WTC11 (cell line): Measurements from ENCODE around the gene KDM4C. TPM values are rescaled to one million over a fixed set of nuclear protein-coding genes. Genes with fewer than 3 reads are reported as not detected.

Experiments used
- ATAC-seq: fragments of 200-7000 bp; cut with Tn5 transposase; 2 replicates; pipeline ENCODE4 v1.10.0; 2021; ENCODE audit warnings: mild to moderate bottlenecking, moderate library complexity
- CTCF ChIA-PET: fragments of 300-600 bp; sonication (Branson Sonifier 250); formaldehyde crosslinking; loops from one replicate; lab custom pipeline; 2021; ENCODE audit warnings: antibody characterized with exemption; lab: Charles Lee
- POLR2A ChIA-PET: fragments of 350-600 bp; sonication (Branson Sonifier 250); formaldehyde crosslinking; loops from one replicate; lab custom pipeline; 2021; ENCODE audit warnings: antibody characterized with exemption; lab: Charles Lee
- DNase-seq: peaks from one replicate; pipeline ENCODE4 v3.0.0; 2021; ENCODE audit warnings: low spot score
- H3K27ac Mint-ChIP-seq: 2 replicates; pipeline ENCODE4 v1.8.0; 2021; ENCODE audit warnings: mixed read lengths
- H3K27me3 Mint-ChIP-seq: 2 replicates; pipeline ENCODE4 v1.8.0; 2021; ENCODE audit warnings: low read depth, mild to moderate bottlenecking, moderate library complexity, mixed read lengths
- H3K36me3 Mint-ChIP-seq: 2 replicates; pipeline ENCODE4 v1.8.0; 2021; ENCODE audit warnings: mixed read lengths
- H3K4me1 Mint-ChIP-seq: 2 replicates; pipeline ENCODE4 v1.8.0; 2022; ENCODE audit warnings: mixed read lengths
- H3K4me3 Mint-ChIP-seq: 2 replicates; pipeline ENCODE4 v1.8.0; 2021; ENCODE audit warnings: mild to moderate bottlenecking, moderate library complexity, mixed read lengths
- H3K9me3 Mint-ChIP-seq: 2 replicates; pipeline ENCODE4 v1.8.0; 2021; ENCODE audit warnings: mixed read lengths
- E2F4 ChIP-seq: sonication (generic); formaldehyde crosslinking; IDR thresholded peaks from 2 replicates; pipeline ENCODE4 v1.8.1; 2022; ENCODE audit warnings: low read depth, mild to moderate bottlenecking, moderate library complexity, missing genetic modification reagents, borderline replicate concordance
- FOXP4 ChIP-seq: sonication (generic); formaldehyde crosslinking; IDR thresholded peaks from 2 replicates; pipeline ENCODE4 v1.8.0; 2022; ENCODE audit warnings: mild to moderate bottlenecking, missing genetic modification reagents
- KAT7 ChIP-seq: sonication (generic); formaldehyde crosslinking; IDR thresholded peaks from 2 replicates; pipeline ENCODE4 v1.8.1; 2023; ENCODE audit warnings: missing genetic modification reagents, mild to moderate bottlenecking, borderline replicate concordance
- NR3C1 ChIP-seq: sonication (generic); formaldehyde crosslinking; conservative IDR thresholded peaks from 2 replicates; pipeline ENCODE4 v1.8.1; 2023; ENCODE audit warnings: low read depth, mild to moderate bottlenecking, missing genetic modification reagents
- RELA ChIP-seq: sonication (generic); formaldehyde crosslinking; IDR thresholded peaks from 2 replicates; pipeline ENCODE4 v1.8.1; 2022; ENCODE audit warnings: missing genetic modification reagents, mild to moderate bottlenecking, borderline replicate concordance
- TCF7 ChIP-seq: sonication (generic); formaldehyde crosslinking; IDR thresholded peaks from 2 replicates; pipeline ENCODE4 v1.8.0; 2022; ENCODE audit warnings: mild to moderate bottlenecking, low read depth, missing genetic modification reagents, moderate library complexity
- ZNF121 ChIP-seq: sonication (generic); formaldehyde crosslinking; IDR thresholded peaks from 2 replicates; pipeline ENCODE4 v1.8.0; 2023; ENCODE audit warnings: missing genetic modification reagents
- ZNF317 ChIP-seq: sonication (generic); formaldehyde crosslinking; IDR thresholded peaks from 2 replicates; pipeline ENCODE4 v1.8.1; 2023; ENCODE audit warnings: low read depth, mild to moderate bottlenecking, moderate library complexity, missing genetic modification reagents, borderline replicate concordance
- ZNF425 ChIP-seq: fragments of 250-450 bp; sonication (Bioruptor Pico); conservative IDR thresholded peaks from 2 replicates; pipeline ENCODE4 v1.9.0; 2021; ENCODE audit warnings: mild to moderate bottlenecking
- total RNA-seq: library from RNA; stranded (reverse); gene quantifications from 3 replicates; pipeline ENCODE4 v1.2.3, GENCODE V29; 2021
- TF ChIP-seq, protein P1 (sequence below): sonication (generic); formaldehyde crosslinking; IDR thresholded peaks from 2 replicates; pipeline ENCODE4 v1.8.1; 2022; ENCODE audit warnings: mild to moderate bottlenecking, moderate library complexity, missing genetic modification reagents
- TF ChIP-seq, protein P2 (sequence below): sonication (generic); formaldehyde crosslinking; IDR thresholded peaks from 2 replicates; pipeline ENCODE4 v1.8.1; 2023; ENCODE audit warnings: mild to moderate bottlenecking, moderate library complexity, missing genetic modification reagents
- TF ChIP-seq, protein P3 (sequence below): fragments of 250-450 bp; sonication (Bioruptor Pico); IDR thresholded peaks from 2 replicates; pipeline ENCODE4 v1.9.0; 2021; ENCODE audit warnings: mild to moderate bottlenecking
- TF ChIP-seq, protein P4 (sequence below): sonication (generic); formaldehyde crosslinking; IDR thresholded peaks from 2 replicates; pipeline ENCODE4 v1.8.0; 2022; ENCODE audit warnings: mild to moderate bottlenecking, missing genetic modification reagents
- TF ChIP-seq, protein P5 (sequence below): sonication (generic); formaldehyde crosslinking; IDR thresholded peaks from 2 replicates; pipeline ENCODE4 v1.8.1; 2023; ENCODE audit warnings: mild to moderate bottlenecking, missing genetic modification reagents, moderate library complexity

The KDM4C gene
- total RNA-seq, 1 experiment from 2014 or later = 29.2 TPM

DNA sequence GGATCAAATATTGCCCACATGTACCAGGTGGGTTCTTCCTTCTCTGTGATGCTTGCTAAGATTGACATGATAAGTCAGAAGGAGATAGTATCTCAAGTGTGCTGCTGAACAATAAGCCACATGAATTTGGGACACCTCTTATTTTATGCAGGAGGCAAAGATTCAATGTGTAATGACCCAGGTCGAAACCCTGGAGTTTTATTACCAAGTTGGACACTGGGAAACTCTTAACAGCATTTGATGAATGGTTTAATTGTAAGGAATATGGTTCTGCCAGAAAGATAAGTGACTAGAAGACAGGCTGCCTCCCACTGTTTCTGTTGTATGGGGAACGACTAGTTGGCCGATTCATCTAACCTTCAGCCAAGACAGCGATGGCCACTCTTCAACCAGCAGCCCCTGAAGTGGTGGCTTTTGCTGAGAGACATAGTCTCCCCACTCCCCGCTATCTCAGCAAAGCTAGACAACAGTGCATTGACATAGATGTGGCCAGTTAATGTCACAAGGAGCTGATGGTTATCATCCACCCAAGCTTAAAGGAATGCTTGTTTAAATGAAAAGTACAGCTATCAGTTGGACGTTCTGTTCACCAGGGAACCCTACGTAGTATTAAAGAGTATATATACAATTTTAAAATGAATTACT lies 407.7 kb downstream of the KDM4C start:
- CTCF ChIA-PET = no interaction called here
- DNase-seq (no peak), ATAC-seq (no peak)
- Mint-ChIP-seq H3K9me3 (no peaks in the 10 kb centered on the region), H3K4me3 (no peak overlapping the region), H3K4me1 (peaks cover 12% of the 10 kb centered on the region), H3K36me3 (peaks cover 11% of the 10 kb centered on the region), H3K27me3 (no peaks in the 10 kb centered on the region), H3K27ac (no peak overlapping the region)
- TF ChIP-seq ZNF121 (CRISPR knock-in tag) (no peak), E2F4 (CRISPR knock-in tag) (no peak), RELA (CRISPR knock-in tag) (no peak)
- TF ChIP-seq, protein P1, sequence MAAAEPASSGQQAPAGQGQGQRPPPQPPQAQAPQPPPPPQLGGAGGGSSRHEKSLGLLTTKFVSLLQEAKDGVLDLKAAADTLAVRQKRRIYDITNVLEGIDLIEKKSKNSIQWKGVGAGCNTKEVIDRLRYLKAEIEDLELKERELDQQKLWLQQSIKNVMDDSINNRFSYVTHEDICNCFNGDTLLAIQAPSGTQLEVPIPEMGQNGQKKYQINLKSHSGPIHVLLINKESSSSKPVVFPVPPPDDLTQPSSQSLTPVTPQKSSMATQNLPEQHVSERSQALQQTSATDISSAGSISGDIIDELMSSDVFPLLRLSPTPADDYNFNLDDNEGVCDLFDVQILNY = no peak
- POLR2A ChIA-PET = no interaction called here

DNA sequence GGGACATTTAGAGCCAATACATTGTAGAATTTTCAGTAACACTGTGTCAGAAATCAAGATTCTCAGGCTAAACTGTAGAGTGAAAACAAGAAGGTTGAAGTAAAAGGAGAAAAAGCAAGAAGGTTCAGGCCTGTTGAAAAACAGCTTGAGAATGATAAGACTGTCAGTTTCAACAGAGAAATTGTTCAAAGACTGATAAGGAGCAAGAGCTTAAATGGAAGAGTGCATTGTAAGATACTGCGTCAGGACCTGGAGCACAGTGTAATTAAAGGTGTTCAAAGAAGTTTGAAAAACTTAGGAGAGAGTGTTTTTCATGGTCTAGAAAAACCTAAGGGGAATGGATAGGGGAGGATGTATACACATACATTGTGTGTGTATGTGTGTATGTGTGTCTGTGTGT lies 408.3 kb downstream of the KDM4C start:
- POLR2A ChIA-PET = no interaction called here
- CTCF ChIA-PET = no interaction called here
- ATAC-seq (no peak), DNase-seq (no peak)
- Mint-ChIP-seq H3K4me3 (no peak overlapping the region), H3K27me3 (no peaks in the 10 kb centered on the region), H3K9me3 (no peaks in the 10 kb centered on the region), H3K36me3 (peaks cover 11% of the 10 kb centered on the region), H3K4me1 (peaks cover 16% of the 10 kb centered on the region), H3K27ac (no peak overlapping the region)
- TF ChIP-seq ZNF121 (CRISPR knock-in tag) = no peak
- no peak for TF ChIP-seq NR3C1 (CRISPR knock-in tag)
- TF ChIP-seq KAT7 (CRISPR knock-in tag) = no peak
- TF ChIP-seq ZNF425 (CRISPR knock-in tag) = no peak

- H3K36me3 Mint-ChIP-seq = peaks cover 11% of the 10 kb centered on the region
- ChIA-PET CTCF (no interaction called here), POLR2A (no interaction called here)
- TF ChIP-seq TCF7 = no peak
- TF ChIP-seq, protein P2, sequence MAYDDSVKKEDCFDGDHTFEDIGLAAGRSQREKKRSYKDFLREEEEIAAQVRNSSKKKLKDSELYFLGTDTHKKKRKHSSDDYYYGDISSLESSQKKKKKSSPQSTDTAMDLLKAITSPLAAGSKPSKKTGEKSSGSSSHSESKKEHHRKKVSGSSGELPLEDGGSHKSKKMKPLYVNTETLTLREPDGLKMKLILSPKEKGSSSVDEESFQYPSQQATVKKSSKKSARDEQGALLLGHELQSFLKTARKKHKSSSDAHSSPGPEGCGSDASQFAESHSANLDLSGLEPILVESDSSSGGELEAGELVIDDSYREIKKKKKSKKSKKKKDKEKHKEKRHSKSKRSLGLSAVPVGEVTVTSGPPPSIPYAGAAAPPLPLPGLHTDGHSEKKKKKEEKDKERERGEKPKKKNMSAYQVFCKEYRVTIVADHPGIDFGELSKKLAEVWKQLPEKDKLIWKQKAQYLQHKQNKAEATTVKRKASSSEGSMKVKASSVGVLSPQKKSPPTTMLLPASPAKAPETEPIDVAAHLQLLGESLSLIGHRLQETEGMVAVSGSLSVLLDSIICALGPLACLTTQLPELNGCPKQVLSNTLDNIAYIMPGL = no peak
- TF ChIP-seq ZNF317 (CRISPR knock-in tag) = no peak
- TF ChIP-seq, protein P3, sequence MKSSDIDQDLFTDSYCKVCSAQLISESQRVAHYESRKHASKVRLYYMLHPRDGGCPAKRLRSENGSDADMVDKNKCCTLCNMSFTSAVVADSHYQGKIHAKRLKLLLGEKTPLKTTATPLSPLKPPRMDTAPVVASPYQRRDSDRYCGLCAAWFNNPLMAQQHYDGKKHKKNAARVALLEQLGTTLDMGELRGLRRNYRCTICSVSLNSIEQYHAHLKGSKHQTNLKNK (CRISPR knock-in tag) = no peak
- TF ChIP-seq, protein P4, sequence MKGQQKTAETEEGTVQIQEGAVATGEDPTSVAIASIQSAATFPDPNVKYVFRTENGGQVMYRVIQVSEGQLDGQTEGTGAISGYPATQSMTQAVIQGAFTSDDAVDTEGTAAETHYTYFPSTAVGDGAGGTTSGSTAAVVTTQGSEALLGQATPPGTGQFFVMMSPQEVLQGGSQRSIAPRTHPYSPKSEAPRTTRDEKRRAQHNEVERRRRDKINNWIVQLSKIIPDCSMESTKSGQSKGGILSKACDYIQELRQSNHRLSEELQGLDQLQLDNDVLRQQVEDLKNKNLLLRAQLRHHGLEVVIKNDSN = no peak
- no peak for TF ChIP-seq NR3C1 (CRISPR knock-in tag)
- no peak for TF ChIP-seq FOXP4 (CRISPR knock-in tag)
- TF ChIP-seq, protein P5, sequence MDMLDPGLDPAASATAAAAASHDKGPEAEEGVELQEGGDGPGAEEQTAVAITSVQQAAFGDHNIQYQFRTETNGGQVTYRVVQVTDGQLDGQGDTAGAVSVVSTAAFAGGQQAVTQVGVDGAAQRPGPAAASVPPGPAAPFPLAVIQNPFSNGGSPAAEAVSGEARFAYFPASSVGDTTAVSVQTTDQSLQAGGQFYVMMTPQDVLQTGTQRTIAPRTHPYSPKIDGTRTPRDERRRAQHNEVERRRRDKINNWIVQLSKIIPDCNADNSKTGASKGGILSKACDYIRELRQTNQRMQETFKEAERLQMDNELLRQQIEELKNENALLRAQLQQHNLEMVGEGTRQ (CRISPR knock-in tag) = no peak
- H3K4me1 Mint-ChIP-seq = peaks cover 19% of the 10 kb centered on the region
- no peaks in the 10 kb centered on the region for H3K27me3 Mint-ChIP-seq
- H3K27ac Mint-ChIP-seq = 0 out of 2 replicates have a peak overlapping the region, but pooled peaks have one; percentile 15
- H3K9me3 Mint-ChIP-seq = no peaks in the 10 kb centered on the region
- no peak for DNase-seq
- no peak overlapping the region for H3K4me3 Mint-ChIP-seq
- ATAC-seq = no peak
Observed at GRCh38 chr9:7169717-7170389, 412.1 kb downstream of the KDM4C start.
